HG02938 (cell line): Measurements from ENCODE around the gene GSE1.
A peak's percentile ranks its signal among the peaks of the same experiment; 100 is the strongest.

ENCODE experiments used
- ATAC-seq: cut with Tn5 transposase; IDR thresholded peaks from one replicate; pipeline ENCODE4 v1.9.1; 2021; ENCODE audit warnings: mild to moderate bottlenecking, moderate library complexity; ENCODE audit not compliant: unreplicated experiment

The GSE1 gene

DNA sequence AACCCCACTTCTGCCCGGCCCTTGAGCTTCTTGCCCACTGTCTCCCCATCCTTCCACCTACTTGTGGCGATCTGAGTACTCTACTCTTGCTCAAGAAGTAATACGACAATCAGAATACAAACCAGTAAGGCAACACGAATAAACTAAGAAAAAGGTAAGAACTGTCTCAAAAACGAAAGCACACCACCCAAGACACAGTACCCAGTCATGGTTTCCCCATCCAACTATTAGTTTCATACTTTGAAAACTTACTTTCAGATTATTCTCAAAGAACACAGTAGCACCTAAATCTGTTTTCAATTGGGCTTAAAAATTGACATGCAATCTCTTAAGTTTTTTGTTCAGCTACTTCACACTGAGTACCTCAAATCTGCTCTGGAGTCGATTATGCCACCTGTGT, 61.7 kb downstream of the GSE1 start:
- peak; percentile 52 for ATAC-seq

DNA sequence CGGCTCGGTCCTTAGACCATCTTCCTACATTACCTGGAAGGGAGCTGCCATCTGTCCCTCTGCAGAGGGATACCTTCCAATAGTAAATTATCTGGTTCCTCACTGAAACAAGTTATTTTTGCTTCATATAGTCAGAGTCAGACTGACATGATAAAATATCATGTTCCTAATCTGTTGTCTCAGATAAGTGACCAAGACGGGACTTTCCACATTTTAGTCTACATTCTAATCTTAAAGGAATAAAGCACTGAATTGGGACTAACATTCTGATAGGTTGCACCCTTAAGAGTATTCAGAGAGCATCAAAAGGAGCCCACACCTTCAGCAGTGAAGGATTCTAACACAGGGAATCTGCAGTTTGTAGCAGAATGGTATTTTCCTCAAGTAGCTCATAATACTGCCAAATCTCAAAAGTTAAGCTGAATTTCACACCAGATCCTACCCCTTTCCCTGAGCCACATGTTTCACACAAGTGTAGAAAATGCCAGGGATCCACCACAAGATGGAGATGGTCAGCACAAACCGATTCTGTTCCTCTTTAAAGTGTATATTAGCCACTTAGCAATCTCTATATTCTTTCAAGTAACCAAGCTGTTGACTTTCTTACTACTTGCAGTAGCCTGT, 62.2 kb downstream of the GSE1 start:
- ATAC-seq, result no peak

GRCh38 chr16:85676466-85676865, 63.3 kb downstream of the GSE1 start:
- no peak for ATAC-seq

DNA sequence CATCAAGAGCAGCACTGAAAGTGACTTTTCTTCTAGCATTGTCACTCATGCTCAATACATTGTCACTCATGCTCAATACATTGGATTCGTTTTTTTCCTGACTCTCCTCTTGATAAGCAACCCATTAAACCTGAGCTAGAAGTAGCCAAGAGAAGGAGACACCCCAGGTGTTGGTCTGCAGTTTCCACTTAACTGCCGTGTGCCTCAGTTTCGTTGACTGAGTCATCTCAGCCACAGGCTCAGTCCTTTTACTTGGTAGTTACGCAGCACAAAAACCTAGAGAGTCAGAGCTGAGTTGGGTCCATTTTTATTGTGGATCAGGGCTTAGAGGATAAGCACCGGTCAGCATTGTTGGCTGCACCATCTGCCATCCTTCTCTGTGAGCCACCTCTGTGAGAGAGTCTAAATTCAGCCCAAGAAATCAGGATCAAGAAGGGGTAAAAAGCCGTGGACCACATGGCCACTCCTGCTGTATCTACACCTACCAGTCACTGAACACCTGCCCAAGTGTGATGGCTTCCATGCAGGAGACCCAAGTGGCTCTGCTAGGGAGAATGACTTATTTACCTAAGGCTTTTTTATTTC, 64.4 kb downstream of the GSE1 start:
- no peak for ATAC-seq

DNA sequence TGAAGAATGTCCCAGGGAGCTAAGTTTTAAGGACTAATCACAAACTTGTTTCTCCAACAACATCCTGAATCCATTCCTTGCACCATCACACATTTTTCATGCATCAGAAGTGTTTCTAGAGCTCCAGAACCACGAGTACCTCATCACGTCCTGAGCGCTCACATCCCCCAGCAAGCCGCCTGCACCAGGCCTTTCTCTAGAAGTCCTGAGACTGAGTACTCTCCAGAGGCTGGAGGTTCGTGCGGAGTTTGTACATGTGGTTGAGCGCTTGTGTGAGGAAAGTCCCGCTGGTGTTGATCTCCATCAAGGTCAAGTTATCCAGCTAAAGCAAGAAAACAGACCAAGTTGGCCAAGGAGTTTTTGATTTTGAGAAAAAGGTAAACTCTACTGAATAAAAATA, 64.9 kb downstream of the GSE1 start:
- ATAC-seq, result no peak

DNA sequence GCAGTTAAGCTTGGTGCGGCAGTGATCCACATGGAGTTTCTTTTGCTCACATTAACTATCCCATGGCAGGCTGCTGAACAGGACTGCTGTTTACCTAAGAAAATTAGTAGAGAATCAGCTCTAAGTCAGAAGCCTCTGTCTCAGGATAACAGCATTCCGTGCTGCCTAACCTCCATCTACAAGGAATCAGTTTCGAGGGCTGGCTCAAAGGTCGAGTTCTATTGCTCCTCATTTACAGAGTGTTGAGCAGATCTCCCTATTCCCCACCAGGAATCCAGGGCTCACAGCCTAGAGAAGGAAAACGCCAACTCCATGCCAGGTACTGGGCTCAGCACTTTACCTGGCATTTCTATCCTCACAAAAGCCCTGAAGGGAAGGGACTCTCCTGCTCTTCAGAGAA, 65.7 kb downstream of the GSE1 start:
- no peak for ATAC-seq

- no peak for ATAC-seq
These were observed 66.7 kb downstream of the GSE1 start for GRCh38 chr16:85679870-85680269.

DNA sequence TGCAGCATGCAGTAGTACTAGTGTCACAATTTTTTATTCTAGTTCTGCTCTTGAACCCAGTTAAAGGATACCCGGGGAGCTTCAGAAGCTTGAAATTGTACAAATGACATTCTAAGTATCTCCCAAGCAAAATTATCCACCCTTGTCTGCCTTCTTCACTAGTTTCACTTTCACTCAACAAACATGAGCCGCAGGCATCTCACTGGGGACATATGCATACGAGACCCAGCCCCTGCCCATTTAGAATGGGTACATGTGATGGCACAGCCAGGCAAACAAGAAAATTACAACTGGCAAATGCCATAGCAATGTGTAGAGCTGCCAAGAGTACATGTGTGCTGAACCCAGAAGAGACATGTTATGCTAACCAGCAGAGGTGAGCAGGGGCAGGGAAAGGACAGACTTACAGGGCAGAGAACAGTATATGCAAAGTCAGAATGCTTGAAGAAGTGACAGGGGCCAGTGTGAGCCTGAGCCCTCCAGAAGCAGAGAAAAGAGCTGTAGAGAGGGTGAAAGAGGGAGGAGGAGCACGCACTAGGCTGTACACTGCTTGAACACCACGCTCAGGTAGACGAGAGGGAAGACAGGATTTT, 67.3 kb downstream of the GSE1 start:
- ATAC-seq, result no peak

- no peak for ATAC-seq
These were observed 68.1 kb downstream of the GSE1 start for GRCh38 chr16:85681255-85681654.

DNA sequence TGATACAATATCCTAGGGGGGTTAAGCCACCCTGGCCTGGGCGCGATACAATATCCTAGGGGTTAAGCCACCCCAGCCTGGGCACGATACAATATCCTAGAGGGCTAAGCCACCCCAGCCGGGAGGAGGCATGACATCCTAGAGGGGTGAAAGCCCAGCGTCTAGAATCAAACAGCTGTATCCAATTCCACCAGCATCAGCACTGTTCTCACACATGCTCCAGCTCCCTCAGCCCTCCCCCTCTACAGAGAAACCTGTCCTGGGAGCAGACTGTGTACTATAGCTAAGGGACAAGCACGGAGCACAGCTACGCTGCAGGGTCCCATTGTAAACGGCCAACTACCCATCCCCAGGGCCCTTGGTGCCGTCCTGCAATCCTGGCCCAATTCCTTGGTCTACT, 69.4 kb downstream of the GSE1 start:
- ATAC-seq, result no peak

GRCh38 chr16:85683363-85683762, 70.2 kb downstream of the GSE1 start:
- no peak for ATAC-seq

DNA sequence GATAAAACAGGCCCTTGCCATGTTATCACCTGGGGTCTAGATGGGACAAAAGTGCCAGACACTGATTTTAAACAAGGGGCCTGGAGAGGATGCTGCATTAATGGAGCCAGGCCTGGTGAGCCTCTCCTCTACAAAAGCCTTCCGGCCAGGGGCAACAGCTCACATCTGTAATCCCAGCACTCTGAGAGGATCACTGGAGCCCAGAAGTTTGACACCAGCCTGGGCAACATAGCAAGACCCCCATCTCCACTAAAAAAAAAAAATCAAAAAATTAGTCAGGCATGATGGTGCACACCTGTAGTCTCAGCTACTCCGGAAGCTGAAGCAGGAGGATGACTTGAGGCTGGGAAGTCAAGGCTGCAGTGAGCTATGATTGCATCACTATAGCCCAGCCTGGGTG, 72.1 kb downstream of the GSE1 start:
- no peak for ATAC-seq

GRCh38 chr16:85686912-85687591, 73.9 kb downstream of the GSE1 start:
- no peak for ATAC-seq

GRCh38 chr16:85687651-85688471, 74.7 kb downstream of the GSE1 start:
- ATAC-seq, result no peak

DNA sequence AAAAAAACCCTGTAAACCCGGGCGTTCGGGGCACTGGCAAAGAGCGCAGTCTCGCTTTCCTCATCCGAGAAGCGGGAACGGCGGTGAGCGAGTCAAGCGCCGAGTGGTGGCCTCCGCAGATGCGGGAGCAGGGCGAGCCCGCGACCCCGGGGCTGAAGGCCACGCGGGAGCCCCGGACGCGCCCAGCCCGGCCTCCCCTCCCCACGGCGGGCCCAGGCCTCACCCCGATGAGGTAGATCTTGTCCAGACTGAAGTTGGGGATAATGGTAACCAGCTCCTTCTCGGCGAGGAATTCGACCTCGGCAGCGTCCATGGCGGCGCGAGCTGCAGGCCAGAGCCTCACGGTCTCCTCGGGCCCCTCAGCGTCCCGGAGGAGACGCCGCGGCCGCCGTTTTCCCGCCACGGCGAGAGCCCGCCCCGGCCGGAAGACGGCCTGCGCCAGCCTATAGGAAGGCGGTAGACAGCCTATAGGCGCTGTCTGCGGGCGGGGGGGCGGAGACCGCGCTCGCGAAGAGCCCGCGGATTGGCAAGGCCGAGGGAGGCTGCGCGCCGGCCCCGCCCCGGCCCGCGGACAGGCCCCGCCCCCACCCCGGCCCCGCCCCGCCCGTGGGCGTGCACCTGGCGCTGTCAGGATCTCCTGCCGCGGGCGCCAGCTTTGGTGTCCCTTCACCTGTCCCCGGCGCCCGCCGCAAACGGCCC, 75.6 kb downstream of the GSE1 start, which contains the start of gene GINS2:
GINS2 (minus strand) TSS at position 369 of the 699 bp plus-strand sequence; CDS start at position 313, 56 bp downstream.
- ATAC-seq, result peak; percentile 85

- ATAC-seq, result no peak
These were observed 76.3 kb downstream of the GSE1 start for GRCh38 chr16:85689285-85689949.

GRCh38 chr16:85689950-85690320, 76.8 kb downstream of the GSE1 start:
- ATAC-seq, result no peak

GRCh38 chr16:85690469-85691064, 77.4 kb downstream of the GSE1 start:
- ATAC-seq, result no peak
